NT2/D1 (cell line): ENCODE results near the gene PSG7.
"Not testable (repeated sequence)": the region's sequence is repeated elsewhere in the genome, so short reads cannot be mapped to it uniquely, and the experiment has no call there.

Source experiments
- DNase-seq: peaks from one replicate; pipeline ENCODE4 v3.0.0-alpha.2; 2011; ENCODE audit warnings: low read depth, low spot score
- H3K27me3 ChIP-seq: 2 replicates; pipeline ENCODE4 v1.6.0; 2011; ENCODE audit warnings: mild to moderate bottlenecking; ENCODE audit not compliant: insufficient read length, insufficient read depth
- H3K36me3 ChIP-seq: 2 replicates; pipeline ENCODE4 v1.6.1; 2011; ENCODE audit warnings: mild to moderate bottlenecking, low read length, mixed read lengths; ENCODE audit not compliant: insufficient read depth, insufficient read length
- H3K4me1 ChIP-seq: 2 replicates; pipeline ENCODE4 v1.5.1; 2011; ENCODE audit not compliant: insufficient read depth, insufficient read length
- H3K4me3 ChIP-seq: 2 replicates; pipeline ENCODE4 v1.5.1; 2011; ENCODE audit warnings: low read depth; ENCODE audit not compliant: insufficient read length
- H3K9ac ChIP-seq: 2 replicates; pipeline ENCODE4 v1.6.0; 2011; ENCODE audit warnings: low read depth; ENCODE audit not compliant: insufficient read length
- H3K9me3 ChIP-seq: 2 replicates; pipeline ENCODE4 v1.5.1; 2011; ENCODE audit warnings: mild to moderate bottlenecking, low read length; ENCODE audit not compliant: insufficient read depth
- SUZ12 ChIP-seq: IDR thresholded peaks from 2 replicates; pipeline ENCODE4 v1.6.1; 2011; ENCODE audit not compliant: insufficient read length, insufficient read depth; ENCODE audit errors: extremely low read depth
- YY1 ChIP-seq: IDR thresholded peaks from 2 replicates; pipeline ENCODE4 v1.6.1; 2011; ENCODE audit not compliant: insufficient read length, insufficient read depth
- ZNF274 ChIP-seq: IDR thresholded peaks from 2 replicates; pipeline ENCODE4 v1.6.1; 2011; ENCODE audit warnings: mild to moderate bottlenecking, low read depth, low read length

PSG7 gene

GRCh38 chr19:42942187-42942789, 5.3 kb upstream of the PSG7 start:
- Histone ChIP-seq H3K9ac (no peak overlapping the region), H3K4me3 (no peak overlapping the region), H3K9me3 (no peaks in the 10 kb centered on the region), H3K4me1 (no peaks in the 10 kb centered on the region), H3K27me3 (no peaks in the 10 kb centered on the region), H3K36me3 (no peaks in the 10 kb centered on the region)
- TF ChIP-seq ZNF274 = no peak
- TF ChIP-seq YY1 = no peak
- no peak for TF ChIP-seq SUZ12
- peak; percentile 1 for DNase-seq

- H3K4me3 ChIP-seq, H3K4me1 ChIP-seq, H3K27me3 ChIP-seq, H3K9ac ChIP-seq, DNase-seq, H3K9me3 ChIP-seq, H3K36me3 ChIP-seq: not testable (repeated sequence)
Observed at GRCh38 chr19:42934726-42935125, 2.3 kb downstream of the PSG7 start.

- not testable (repeated sequence) for DNase-seq, H3K36me3 ChIP-seq, H3K27me3 ChIP-seq, H3K9me3 ChIP-seq, H3K4me1 ChIP-seq, H3K4me3 ChIP-seq, H3K9ac ChIP-seq
Observed at GRCh38 chr19:42934183-42934582, 2.8 kb downstream of the PSG7 start.

GRCh38 chr19:42933412-42933811, 3.6 kb downstream of the PSG7 start:
- not testable (repeated sequence) for H3K9ac ChIP-seq, DNase-seq, H3K4me1 ChIP-seq, H3K27me3 ChIP-seq, H3K9me3 ChIP-seq, H3K4me3 ChIP-seq, H3K36me3 ChIP-seq

- DNase-seq, H3K27me3 ChIP-seq, H3K4me3 ChIP-seq, H3K36me3 ChIP-seq, H3K9me3 ChIP-seq, H3K9ac ChIP-seq, H3K4me1 ChIP-seq: not testable (repeated sequence)
Observed at GRCh38 chr19:42932485-42933101, 4.4 kb downstream of the PSG7 start.

- DNase-seq, H3K4me1 ChIP-seq, H3K27me3 ChIP-seq, H3K9me3 ChIP-seq, H3K36me3 ChIP-seq, H3K4me3 ChIP-seq, H3K9ac ChIP-seq: not testable (repeated sequence)
Observed at GRCh38 chr19:42930214-42930613, 6.8 kb downstream of the PSG7 start.

GRCh38 chr19:42928896-42929295, 8.1 kb downstream of the PSG7 start:
- no peak for DNase-seq
- H3K4me3 ChIP-seq = no peak overlapping the region
- H3K27me3 ChIP-seq = no peaks in the 10 kb centered on the region
- no peaks in the 10 kb centered on the region for H3K9me3 ChIP-seq
- no peaks in the 10 kb centered on the region for H3K36me3 ChIP-seq
- no peak overlapping the region for H3K9ac ChIP-seq
- H3K4me1 ChIP-seq = no peaks in the 10 kb centered on the region
- no peak for TF ChIP-seq YY1
- TF ChIP-seq ZNF274 = no peak
- TF ChIP-seq SUZ12 = no peak

GRCh38 chr19:42926781-42927180, 10.2 kb downstream of the PSG7 start:
- H3K9me3 ChIP-seq = no peaks in the 10 kb centered on the region
- no peak overlapping the region for H3K9ac ChIP-seq
- TF ChIP-seq ZNF274 = no peak
- no peak for TF ChIP-seq SUZ12
- TF ChIP-seq YY1 = no peak
- H3K4me3 ChIP-seq = no peak overlapping the region
- H3K27me3 ChIP-seq = no peaks in the 10 kb centered on the region
- no peaks in the 10 kb centered on the region for H3K36me3 ChIP-seq
- no peaks in the 10 kb centered on the region for H3K4me1 ChIP-seq
- DNase-seq = no peak

- not testable (repeated sequence) for H3K36me3 ChIP-seq, H3K9ac ChIP-seq, H3K4me3 ChIP-seq, H3K27me3 ChIP-seq, H3K4me1 ChIP-seq, H3K9me3 ChIP-seq
- peak; percentile 28 for DNase-seq
Observed at GRCh38 chr19:42923106-42923505, 13.9 kb downstream of the PSG7 start.

- H3K9ac ChIP-seq, DNase-seq, H3K4me3 ChIP-seq, H3K9me3 ChIP-seq, H3K36me3 ChIP-seq, H3K27me3 ChIP-seq, H3K4me1 ChIP-seq: not testable (repeated sequence)
Observed at GRCh38 chr19:42920971-42921370, 16.0 kb downstream of the PSG7 start.
